Skeletal muscle tissue (tissue), 4 donors: Measurements from ENCODE around the gene SLC13A4. TPM values are rescaled to one million over a fixed set of nuclear protein-coding genes. Genes with fewer than 3 reads are reported as not detected.

Experiments
- H3K27ac ChIP-seq: one replicate; pipeline ENCODE4 v1.7.0; 2013; ENCODE audit warnings: mild to moderate bottlenecking, low read depth, low read length, inconsistent platforms
- H3K27me3 ChIP-seq, 3 donors: one replicate each; pipeline ENCODE4 v1.7.0; 2013; ENCODE audit warnings: low read length in 3 of 3; ENCODE audit not compliant: control insufficient read depth in 3 of 3, insufficient read depth in 3 of 3
- H3K36me3 ChIP-seq, 3 donors: one replicate each; pipeline ENCODE4 v1.7.0; 2013; ENCODE audit warnings: low read length in 3 of 3; ENCODE audit not compliant: control insufficient read depth in 3 of 3, insufficient read depth in 3 of 3
- H3K4me1 ChIP-seq, 3 donors: one replicate each; pipeline ENCODE4 v1.7.0; 2013; ENCODE audit warnings: low read length in 3 of 3, mild to moderate bottlenecking in 3 of 3; ENCODE audit not compliant: control insufficient read depth in 3 of 3, insufficient read depth in 3 of 3
- H3K4me3 ChIP-seq, 3 donors: one replicate each; pipeline ENCODE4 v1.7.0; 2013; ENCODE audit warnings: low read length in 3 of 3
- H3K9ac ChIP-seq, 3 donors: one replicate each; pipeline ENCODE4 v1.7.0; 2013; ENCODE audit warnings: low read length in 3 of 3, mild to moderate bottlenecking in 3 of 3, moderate library complexity in 2 of 3, low read depth in 1 of 3
- H3K9me3 ChIP-seq, 3 donors: one replicate each; pipeline ENCODE4 v1.7.0; 2013; ENCODE audit warnings: low read length in 3 of 3; ENCODE audit not compliant: control insufficient read depth in 3 of 3
- total RNA-seq: library from RNA; depleted of rRNA; stranded (reverse); fragments of >200 nt; gene quantifications from one replicate; pipeline ENCODE4 v1.2.3, GENCODE V29; 2014
- donor health status: Osteomylitis.

The SLC13A4 gene
- total RNA-seq, 1 donor from 2014 or later = not detected

DNA sequence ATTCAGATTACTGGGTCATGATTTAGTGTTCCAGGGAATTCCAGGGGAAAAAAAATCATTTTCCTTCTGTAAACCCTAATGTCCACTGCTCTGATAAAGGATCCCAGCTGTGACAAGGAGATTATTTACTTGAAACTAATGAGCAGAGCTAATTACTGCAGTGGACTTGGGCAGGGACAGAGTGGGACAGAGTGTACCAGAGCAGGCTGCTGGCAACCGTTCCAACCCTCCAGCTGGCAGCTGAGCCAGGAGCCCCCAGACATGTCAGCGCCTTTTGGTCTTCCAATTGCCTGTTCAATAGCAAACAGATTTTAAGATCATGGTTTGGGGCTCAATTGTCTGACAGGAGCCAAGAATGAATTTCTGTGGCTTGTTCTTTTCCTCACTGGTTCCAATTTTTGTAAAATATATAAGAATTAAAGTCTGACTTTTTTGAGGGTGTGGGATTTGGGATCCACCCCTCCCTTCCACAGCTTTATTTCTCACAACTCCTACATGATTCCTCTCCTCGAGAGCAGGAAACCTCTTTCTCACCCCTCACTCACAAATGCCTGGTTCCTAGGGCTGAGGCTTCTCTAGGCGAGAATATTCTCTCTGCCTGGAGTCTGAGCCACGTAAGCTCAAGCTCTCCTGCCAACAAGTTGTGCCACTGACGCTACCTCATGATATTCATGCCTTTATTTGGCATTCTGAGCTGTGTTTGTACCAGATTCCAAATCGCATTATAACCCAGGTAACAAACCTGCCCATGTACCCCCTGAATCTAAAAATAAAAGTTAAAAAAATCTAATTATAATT is 41.2 kb upstream of the SLC13A4 start:
- no peaks in the 10 kb centered on the region for H3K27me3 ChIP-seq
- no peaks in the 10 kb centered on the region for H3K9me3 ChIP-seq
- no peak overlapping the region for H3K4me3 ChIP-seq
- H3K27ac ChIP-seq = no peak overlapping the region
- peak overlapping the region in 1 of 3 donors; percentile 12 for H3K9ac ChIP-seq
- H3K36me3 ChIP-seq = no peaks in the 10 kb centered on the region
- H3K4me1 ChIP-seq = peaks cover 2 to 20% (median 8%) of the 10 kb centered on the region in 3 donors

DNA sequence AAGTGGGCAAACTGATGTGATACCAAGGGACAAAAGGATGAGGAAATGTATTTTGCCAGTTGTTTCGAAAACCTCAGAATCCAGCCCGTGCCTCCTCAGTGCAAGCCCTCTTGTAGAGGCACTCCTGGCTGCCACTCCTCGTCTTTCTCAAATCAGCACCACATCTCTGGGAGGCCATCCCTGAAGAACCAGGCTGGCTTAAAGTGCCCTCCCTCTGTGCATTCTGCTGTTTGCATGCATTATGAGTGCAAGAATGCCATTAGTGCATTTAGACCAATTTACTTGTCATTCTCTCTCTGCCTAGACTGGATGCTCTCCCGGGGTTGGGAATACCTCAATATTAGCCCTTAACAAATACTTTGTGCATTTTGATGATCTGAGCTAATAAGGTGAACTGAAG is 40.5 kb upstream of the SLC13A4 start:
- Histone ChIP-seq H3K27ac (no peak overlapping the region), H3K9ac (no peak overlapping the region), H3K4me1 (peaks cover 0 to 14% (median 6%) of the 10 kb centered on the region in 3 donors)

DNA sequence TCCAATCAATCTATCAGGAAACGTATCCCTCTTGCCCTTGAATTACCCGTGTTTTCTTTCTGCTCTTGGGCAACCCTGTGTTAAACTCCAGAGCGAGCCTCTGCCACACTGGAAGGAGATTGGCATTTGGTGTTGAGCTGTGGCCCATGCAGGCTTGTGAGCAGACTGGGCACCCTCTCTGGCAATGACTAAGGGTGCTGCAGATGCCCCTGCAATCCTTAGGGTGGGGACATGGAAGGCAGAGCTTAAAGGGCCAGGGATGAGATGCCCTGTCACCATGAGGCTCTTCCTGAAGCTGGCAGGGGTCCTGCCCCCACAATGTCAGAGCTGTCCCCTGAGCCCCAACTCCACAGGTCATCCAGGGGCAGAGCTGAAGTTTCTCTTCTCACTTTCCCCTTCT is 40.1 kb upstream of the SLC13A4 start:
- peaks cover 0 to 13% (median 6%) of the 10 kb centered on the region in 3 donors for H3K4me1 ChIP-seq
- no peaks in the 10 kb centered on the region for H3K27me3 ChIP-seq
- H3K9me3 ChIP-seq = no peaks in the 10 kb centered on the region
- H3K9ac ChIP-seq = no peak overlapping the region
- H3K4me3 ChIP-seq = no peak overlapping the region
- no peak overlapping the region for H3K27ac ChIP-seq
- H3K36me3 ChIP-seq = no peaks in the 10 kb centered on the region

More for the DNA sequence above, 40.5 kb upstream of the SLC13A4 start:
- Histone ChIP-seq H3K4me3 (no peak overlapping the region), H3K9me3 (no peaks in the 10 kb centered on the region), H3K27me3 (no peaks in the 10 kb centered on the region), H3K36me3 (no peaks in the 10 kb centered on the region)

DNA sequence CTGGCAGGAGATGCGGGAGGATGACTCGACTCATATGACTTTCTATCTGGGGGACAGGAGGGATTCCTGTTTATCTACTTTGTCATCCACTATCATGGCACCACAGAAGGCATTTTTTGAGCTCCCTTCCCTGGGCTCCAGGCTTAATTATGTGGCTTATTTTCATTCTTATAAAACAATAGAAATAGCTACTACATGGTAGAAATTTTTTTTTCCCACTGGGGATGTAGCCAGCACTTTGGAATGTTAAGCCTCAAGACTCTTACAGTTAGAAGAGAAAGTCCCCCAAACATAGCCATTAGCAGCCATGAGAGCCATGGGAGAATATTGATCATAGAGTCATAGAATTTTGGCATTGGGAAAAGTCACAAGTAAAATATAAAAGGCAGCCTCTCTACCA is 35.3 kb upstream of the SLC13A4 start:
- Histone ChIP-seq H3K36me3 (no peaks in the 10 kb centered on the region), H3K27ac (no peak overlapping the region), H3K4me3 (no peak overlapping the region), H3K9me3 (no peaks in the 10 kb centered on the region), H3K27me3 (peaks cover 0 to 3% (median 0%) of the 10 kb centered on the region in 3 donors), H3K9ac (no peak overlapping the region), H3K4me1 (peaks cover 5 to 13% (median 7%) of the 10 kb centered on the region in 3 donors)

DNA sequence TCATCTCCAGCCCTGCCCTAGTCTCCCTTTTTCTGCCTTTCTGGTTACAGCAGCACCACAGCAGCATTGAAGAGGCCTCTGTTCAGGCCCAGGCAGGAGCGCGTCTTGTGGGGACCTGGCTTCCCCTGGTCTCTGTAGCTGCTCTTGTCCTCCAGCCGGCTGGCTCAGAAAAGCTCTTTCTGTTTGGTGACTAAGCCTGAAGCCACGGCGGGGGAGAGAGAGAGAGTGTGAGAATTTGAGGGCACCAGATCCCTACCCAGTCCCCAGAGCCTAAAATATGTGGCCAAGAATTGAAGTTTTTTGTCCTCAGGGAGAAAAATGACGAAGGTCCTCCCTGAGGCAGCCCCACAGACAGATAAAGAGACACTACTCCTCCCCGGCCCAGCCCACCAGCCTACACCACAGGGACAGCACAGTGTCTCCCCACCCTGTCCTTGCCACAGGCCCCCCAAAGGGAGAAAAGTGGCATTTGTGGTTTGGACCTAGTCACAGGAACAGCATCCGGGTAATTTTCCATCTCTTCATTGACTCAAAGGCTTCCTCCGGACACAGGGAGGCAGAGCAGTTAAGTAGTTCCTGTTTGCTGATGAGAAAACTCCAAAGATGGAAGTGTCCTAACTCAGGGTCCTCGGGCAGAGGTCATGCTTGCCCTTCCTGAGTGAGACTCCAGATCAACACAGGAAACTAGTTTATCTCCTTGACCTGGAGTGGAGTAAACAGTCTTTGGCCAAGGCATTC is 33.9 kb upstream of the SLC13A4 start:
- H3K9ac ChIP-seq = no peak overlapping the region
- no peaks in the 10 kb centered on the region for H3K36me3 ChIP-seq
- H3K27ac ChIP-seq = peak overlapping the region; percentile 21
- H3K4me1 ChIP-seq = peaks cover 10 to 14% (median 11%) of the 10 kb centered on the region in 3 donors
- peaks cover 0 to 3% (median 0%) of the 10 kb centered on the region in 3 donors for H3K27me3 ChIP-seq
- no peaks in the 10 kb centered on the region for H3K9me3 ChIP-seq
- no peak overlapping the region for H3K4me3 ChIP-seq

DNA sequence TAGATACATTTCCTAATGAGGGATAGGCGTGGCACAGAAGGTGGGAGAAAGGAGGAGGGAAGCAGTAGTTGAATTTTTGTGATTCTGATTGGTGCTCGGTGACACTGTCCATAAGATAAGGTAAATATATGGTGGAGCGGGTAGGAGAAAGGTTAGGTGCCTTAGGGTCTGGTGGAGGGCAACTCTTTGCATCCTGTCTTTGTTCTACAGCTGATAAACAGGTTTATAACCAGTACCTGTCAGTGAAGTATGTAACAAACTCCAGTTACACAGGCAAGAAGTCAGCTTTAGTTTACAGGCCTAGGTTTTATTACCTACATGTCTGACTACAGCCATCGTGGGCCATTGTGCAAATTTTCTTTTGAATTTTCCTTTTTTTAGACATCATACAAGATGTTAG is 31.5 kb upstream of the SLC13A4 start:
- H3K9ac ChIP-seq = no peak overlapping the region
- no peak overlapping the region for H3K27ac ChIP-seq
- H3K4me3 ChIP-seq = no peak overlapping the region
- H3K36me3 ChIP-seq = no peaks in the 10 kb centered on the region
- H3K4me1 ChIP-seq = peaks cover 15 to 25% (median 20%) of the 10 kb centered on the region in 3 donors
- H3K27me3 ChIP-seq = peaks cover 0 to 3% (median 0%) of the 10 kb centered on the region in 3 donors
- no peaks in the 10 kb centered on the region for H3K9me3 ChIP-seq

DNA sequence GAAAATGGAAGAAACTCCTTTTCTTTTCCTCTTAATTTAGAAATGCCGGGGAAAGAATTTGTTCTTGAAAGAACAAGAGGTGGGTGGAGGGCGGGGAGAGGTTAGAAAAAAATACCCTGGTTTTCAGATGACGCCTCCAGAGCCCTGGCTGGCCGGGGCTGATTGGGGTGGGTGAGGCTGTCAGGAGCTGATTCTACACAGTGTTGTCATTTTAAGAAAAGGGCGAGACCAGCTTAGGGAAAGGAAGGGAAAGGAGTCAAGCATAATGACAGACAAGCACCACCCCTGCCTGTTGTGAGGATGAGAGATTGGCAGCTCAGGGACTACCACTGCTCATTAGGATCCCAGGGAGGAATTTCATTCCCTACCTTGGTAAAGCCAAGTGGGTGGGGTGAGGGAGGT is 30.5 kb upstream of the SLC13A4 start:
- H3K4me1 ChIP-seq = peaks cover 15 to 25% (median 20%) of the 10 kb centered on the region in 3 donors
- no peaks in the 10 kb centered on the region for H3K36me3 ChIP-seq
- H3K9me3 ChIP-seq = no peaks in the 10 kb centered on the region
- H3K27ac ChIP-seq = peak overlapping the region; percentile 61
- peak overlapping the region in 2 of 3 donors; percentile 17 to 59 for H3K4me3 ChIP-seq
- H3K27me3 ChIP-seq = peaks cover 0 to 3% (median 0%) of the 10 kb centered on the region in 3 donors
- peak overlapping the region in 1 of 3 donors; percentile 34 for H3K9ac ChIP-seq

DNA sequence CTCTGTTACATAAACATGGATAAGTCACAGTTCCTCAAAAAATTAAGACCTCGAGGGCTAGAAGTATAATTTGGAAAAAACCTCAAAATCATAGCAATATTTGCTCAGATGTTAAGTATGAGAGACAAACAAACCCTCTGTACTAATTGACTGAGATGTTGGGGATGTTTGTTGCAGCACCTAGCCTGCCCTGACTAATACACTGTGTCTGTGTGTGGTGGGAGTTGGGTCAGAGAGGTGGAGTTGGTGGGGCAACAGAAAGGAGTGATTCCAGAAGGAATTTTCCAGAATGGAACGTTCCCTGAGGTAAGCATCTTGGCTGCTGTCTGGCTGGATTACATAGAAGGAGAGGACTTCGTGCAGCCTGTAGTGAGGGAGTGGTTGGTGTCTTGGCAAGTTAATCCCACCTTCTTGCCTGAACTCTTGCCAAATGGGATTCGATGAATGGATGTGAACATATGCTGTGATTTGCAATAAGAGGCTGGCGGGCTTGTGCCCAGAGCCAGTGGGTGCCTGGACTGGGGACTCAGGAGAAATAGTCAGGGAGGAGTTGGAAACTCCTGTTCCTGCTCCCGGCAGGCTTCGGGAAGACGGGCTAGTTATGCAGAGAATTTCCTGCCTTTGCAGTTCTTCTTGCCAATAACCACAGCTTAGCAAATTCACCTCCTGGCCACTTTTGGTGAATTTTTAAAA is 29.9 kb upstream of the SLC13A4 start:
- H3K27me3 ChIP-seq = peaks cover 0 to 3% (median 0%) of the 10 kb centered on the region in 3 donors
- H3K9ac ChIP-seq = peak overlapping the region in 1 of 3 donors; percentile 34
- no peaks in the 10 kb centered on the region for H3K9me3 ChIP-seq
- H3K27ac ChIP-seq = peak overlapping the region; percentile 61
- H3K4me1 ChIP-seq = peaks cover 15 to 25% (median 20%) of the 10 kb centered on the region in 3 donors
- no peaks in the 10 kb centered on the region for H3K36me3 ChIP-seq
- H3K4me3 ChIP-seq = peak overlapping the region; percentile 2 to 59 (median 41)

DNA sequence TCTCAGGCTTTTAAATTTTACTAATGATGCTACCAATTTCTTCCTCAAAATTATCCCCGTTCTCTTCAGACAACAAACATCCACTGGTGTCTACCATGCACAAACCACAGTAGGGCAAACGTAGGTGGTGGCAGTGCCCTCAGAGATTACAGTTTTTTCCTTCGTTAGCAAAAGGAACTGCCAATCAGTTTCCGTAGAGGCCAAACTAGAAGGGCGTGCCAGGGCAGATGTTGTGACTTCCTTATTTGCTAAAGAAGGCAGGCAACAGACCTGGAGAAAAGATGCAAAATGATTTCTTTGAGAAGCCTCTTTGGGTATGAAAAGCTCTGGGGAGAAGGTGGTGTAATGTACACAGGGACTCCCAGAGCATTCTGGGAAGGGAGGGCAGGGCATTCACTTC is 28.2 kb upstream of the SLC13A4 start:
- Histone ChIP-seq H3K9ac (no peak overlapping the region), H3K27ac (no peak overlapping the region), H3K36me3 (no peaks in the 10 kb centered on the region), H3K9me3 (no peaks in the 10 kb centered on the region), H3K4me1 (peaks cover 15 to 19% (median 18%) of the 10 kb centered on the region in 3 donors), H3K27me3 (peaks cover 0 to 3% (median 0%) of the 10 kb centered on the region in 3 donors), H3K4me3 (no peak overlapping the region)
